HCT116 (cell line): Measurements from ENCODE around the gene CTRB2. TPM values are rescaled to one million over a fixed set of nuclear protein-coding genes. Genes with fewer than 3 reads are reported as not detected.

Source experiments
- ATAC-seq: fragments of 200-7000 bp; cut with Tn5 transposase; 2 replicates; pipeline ENCODE4 v1.9.1; 2020; ENCODE audit warnings: mild to moderate bottlenecking, moderate library complexity
- BruUV-seq: library from RNA; stranded (reverse); fragments of 400-500 nt; replicated peaks from 2 replicates; lab custom pipeline; 2021; lab: Mats Ljungman, UMichigan
- CTCF ChIA-PET: fragments of 300-600 bp; sonication (Branson Sonifier 250); formaldehyde crosslinking; loops from one replicate; lab custom pipeline; 2021; ENCODE audit warnings: antibody characterized with exemption; lab: Charles Lee
- POLR2A ChIA-PET: fragments of 300-600, 350-600 bp; sonication (Branson Sonifier 250); formaldehyde crosslinking; loops from one replicate; lab custom pipeline; 2021; ENCODE audit warnings: antibody characterized with exemption; lab: Charles Lee
- RAD21 ChIA-PET, 2 experiments: fragments of 300-600 bp; sonication (Branson Sonifier 250); formaldehyde crosslinking; loops; one replicate each; lab custom pipeline; 2023; ENCODE audit warnings: low total read pairs in 2 of 2; ENCODE audit not compliant: uncharacterized antibody in 2 of 2, unreplicated experiment in 2 of 2, low non-redundant PET in 1 of 2; lab: Charles Lee
- DNase-seq: peaks from one replicate; pipeline ENCODE4 v3.0.0-alpha.2; 2010; ENCODE audit warnings: low read depth, low spot score
- H2AFZ ChIP-seq: fragments of 200-600 bp; shearing (Covaris generic), sonication (generic); 2 replicates; pipeline ENCODE4 v1.6.1; 2017; ENCODE audit warnings: low read depth, mixed run types, mixed read lengths, antibody characterized with exemption, low read length; ENCODE audit not compliant: poor library complexity, severe bottlenecking
- H3K27ac ChIP-seq: 2 replicates; pipeline ENCODE4 v1.5.1; 2012; ENCODE audit warnings: low read depth, low read length
- H3K27me3 ChIP-seq: fragments of 200-600 bp; sonication (generic); 2 replicates; pipeline ENCODE4 v1.6.1; 2016; ENCODE audit warnings: mixed run types, low read length, mixed read lengths; ENCODE audit not compliant: insufficient read depth
- H3K36me3 ChIP-seq, 2 experiments: fragments of 200-500 bp in 1 of 2; fragments of 200-600 bp in 1 of 2; sonication (Bioruptor generic) in 1 of 2; sonication (generic) in 1 of 2; 2 replicates each; pipeline versions ENCODE4 v1.5.1 to v1.6.1; 2014 to 2016; ENCODE audit warnings: low read length in 2 of 2, inconsistent platforms in 1 of 2, mixed read lengths in 1 of 2, mixed run types in 1 of 2; ENCODE audit not compliant: insufficient read depth in 2 of 2, control insufficient read depth in 1 of 2
- H3K4me1 ChIP-seq, 2 experiments: fragments of 200-600 bp in 1 of 2; sonication (generic) in 1 of 2; 2 replicates each; pipeline versions ENCODE4 v1.5.1 to v1.6.1; 2012 to 2017; ENCODE audit warnings: low read length in 2 of 2, inconsistent platforms in 1 of 2, mild to moderate bottlenecking in 1 of 2, mixed read lengths in 1 of 2, mixed run types in 1 of 2, moderate library complexity in 1 of 2; ENCODE audit not compliant: insufficient read depth in 2 of 2, control insufficient read depth in 1 of 2
- H3K4me2 ChIP-seq: fragments of 200-600 bp; sonication (generic); 2 replicates; pipeline ENCODE4 v1.6.1; 2017; ENCODE audit warnings: mixed run types, low read length, mixed read lengths
- H3K4me3 ChIP-seq, 2 experiments: fragments of 200-600 bp in 1 of 2; sonication (generic) in 1 of 2; replicated peaks in 1 of 2; 2 replicates each; pipeline ENCODE4 v1.5.1; 2011 to 2016; ENCODE audit warnings: low read length in 2 of 2, control low read depth in 1 of 2, low read depth in 1 of 2, mild to moderate bottlenecking in 1 of 2, mixed read lengths in 1 of 2, mixed run types in 1 of 2
- H3K79me2 ChIP-seq: fragments of 200-600 bp; sonication (generic); 2 replicates; pipeline ENCODE4 v1.6.1; 2017; ENCODE audit warnings: mild to moderate bottlenecking, mixed run types, low read length, moderate library complexity, mixed read lengths; ENCODE audit not compliant: insufficient read depth
- H3K9ac ChIP-seq: fragments of 200-600 bp; sonication (generic); 2 replicates; pipeline ENCODE4 v1.6.1; 2016; ENCODE audit warnings: low read length, mixed read lengths
- H3K9me2 ChIP-seq: fragments of 200-600 bp; sonication (generic), shearing (Covaris generic); 2 replicates; pipeline ENCODE4 v1.6.1; 2017; ENCODE audit warnings: mixed run types, mild to moderate bottlenecking, moderate library complexity; ENCODE audit not compliant: insufficient read depth
- H3K9me3 ChIP-seq, 2 experiments: fragments of 200-500 bp in 1 of 2; fragments of 200-600 bp in 1 of 2; sonication (Bioruptor generic) in 1 of 2; sonication (generic) in 1 of 2; 2 replicates each; pipeline ENCODE4 v1.6.1; 2014 to 2017; ENCODE audit warnings: low read length in 2 of 2, mixed read lengths in 2 of 2, inconsistent platforms in 1 of 2, low read depth in 1 of 2, mild to moderate bottlenecking in 1 of 2, mixed run types in 1 of 2, moderate library complexity in 1 of 2; ENCODE audit not compliant: control insufficient read depth in 1 of 2, insufficient read depth in 1 of 2
- H4K20me1 ChIP-seq: fragments of 200-600 bp; sonication (generic), shearing (Covaris generic); 2 replicates; pipeline ENCODE4 v1.6.1; 2017; ENCODE audit warnings: mixed run types, mild to moderate bottlenecking, moderate library complexity; ENCODE audit not compliant: insufficient read depth
- ATF3 ChIP-seq: IDR thresholded peaks from 2 replicates; pipeline ENCODE4 v1.6.1; 2012
- CEBPB ChIP-seq: IDR thresholded peaks from 2 replicates; pipeline ENCODE4 v1.6.1; 2012; ENCODE audit warnings: low read depth
- CTCF ChIP-seq, 3 experiments: fragments of 200-600 bp in 1 of 3; sonication (generic) in 1 of 3; IDR thresholded peaks in 2 of 3; conservative IDR thresholded peaks in 1 of 3; 2 replicates each; pipeline ENCODE4 v1.5.1; 2012 to 2017; ENCODE audit warnings: low read depth in 2 of 3, low read length in 2 of 3, antibody characterized with exemption in 1 of 3, borderline replicate concordance in 1 of 3, control low read depth in 1 of 3, mild to moderate bottlenecking in 1 of 3, mixed read lengths in 1 of 3, mixed run types in 1 of 3, moderate library complexity in 1 of 3; ENCODE audit not compliant: insufficient read depth in 1 of 3
- ELF1 ChIP-seq: IDR thresholded peaks from 2 replicates; pipeline ENCODE4 v1.6.1; 2012; ENCODE audit warnings: low read depth, borderline replicate concordance
- EZH2 ChIP-seq: fragments of 200-600 bp; sonication (generic); IDR thresholded peaks from 2 replicates; pipeline ENCODE4 v1.6.1; 2017; ENCODE audit warnings: antibody characterized with exemption, mixed run types
- EZH2phosphoT487 ChIP-seq: fragments of 200-600 bp; IDR thresholded peaks from 2 replicates; pipeline ENCODE4 v1.6.1; 2018; ENCODE audit warnings: antibody characterized with exemption, borderline replicate concordance
- FOSL1 ChIP-seq: IDR thresholded peaks from 2 replicates; pipeline ENCODE4 v1.6.1; 2012; ENCODE audit warnings: low read depth
- SIN3A ChIP-seq: IDR thresholded peaks from 2 replicates; pipeline ENCODE4 v1.6.1; 2012; ENCODE audit warnings: low read depth
- SRF ChIP-seq: IDR thresholded peaks from 2 replicates; pipeline ENCODE4 v1.6.1; 2012; ENCODE audit warnings: low read depth
- TCF7L2 ChIP-seq: IDR thresholded peaks from 2 replicates; pipeline ENCODE4 v1.7.0; 2011; ENCODE audit warnings: borderline replicate concordance, inconsistent platforms; ENCODE audit not compliant: insufficient read depth, insufficient read length; ENCODE audit errors: extremely low read depth
- intact Hi-C: fragments of 100-400 bp; cut with micrococcal nuclease; formaldehyde crosslinking; loops from 2 replicates; pipeline ENCODE4 v1.10.0; 2022
- total RNA-seq: library from RNA; stranded (reverse); gene quantifications from one replicate; pipeline ENCODE4 v1.2.1, GENCODE V29; 2021; ENCODE audit not compliant: unreplicated experiment

Gene CTRB2
- total RNA-seq, 1 experiment from 2014 or later = 10.0 TPM

GRCh38 chr16:75193730-75194444, 13.1 kb downstream of the CTRB2 start:
- DNase-seq (no peak), ATAC-seq (no peak)
- Histone ChIP-seq H3K4me2 (no peak overlapping the region), H4K20me1 (no peaks in the 10 kb centered on the region), H3K79me2 (no peaks in the 10 kb centered on the region), H3K4me3 (no peak overlapping the region), H3K9ac (no peak overlapping the region), H3K27ac (no peak overlapping the region), H2AFZ (no peak overlapping the region), H3K9me3 (no peaks in the 10 kb centered on the region), H3K4me1 (no peaks in the 10 kb centered on the region), H3K27me3 (no peaks in the 10 kb centered on the region; the same call in 1 of the 2 replicates), H3K36me3 (no peaks in the 10 kb centered on the region), H3K9me2 (no peaks in the 10 kb centered on the region)
- TF ChIP-seq CEBPB (no peak), ATF3 (no peak), SIN3A (no peak), FOSL1 (no peak), TCF7L2 (no peak)
- POLR2A ChIA-PET = no interaction called here
- intact Hi-C loops = no loop called here
- CTCF ChIA-PET = no interaction called here
- no TSS peak for BruUV-seq
- RAD21 ChIA-PET = no interaction called here

DNA sequence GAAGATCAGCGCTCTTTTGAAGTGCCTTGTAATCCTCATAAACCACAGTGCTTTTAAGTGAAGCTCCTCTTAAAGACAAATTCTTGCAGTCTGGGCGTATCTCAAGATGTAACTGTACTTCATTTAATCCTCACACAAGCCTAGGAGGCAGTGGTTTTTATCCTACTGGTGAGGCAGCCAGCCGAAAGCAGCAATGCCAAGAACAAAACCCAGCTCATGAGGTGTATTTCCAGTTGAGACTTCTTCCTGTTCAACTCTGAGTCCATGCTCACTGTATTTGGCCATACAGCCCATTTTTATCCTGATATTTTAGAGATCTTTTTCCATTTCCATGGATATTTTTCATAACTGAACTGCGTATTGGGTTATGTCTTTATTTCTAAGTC, 13.7 kb downstream of the CTRB2 start:
- no peak for DNase-seq
- Histone ChIP-seq H3K36me3 (no peaks in the 10 kb centered on the region), H3K27me3 (no peaks in the 10 kb centered on the region; the same call in 1 of the 2 replicates), H3K4me3 (no peak overlapping the region), H3K4me2 (no peak overlapping the region), H2AFZ (no peak overlapping the region), H3K27ac (no peak overlapping the region), H3K9me2 (no peaks in the 10 kb centered on the region), H3K9me3 (no peaks in the 10 kb centered on the region), H3K79me2 (no peaks in the 10 kb centered on the region), H3K9ac (no peak overlapping the region), H3K4me1 (no peaks in the 10 kb centered on the region), H4K20me1 (no peaks in the 10 kb centered on the region)
- CTCF ChIA-PET = no interaction called here
- no TSS peak for BruUV-seq
- RAD21 ChIA-PET = no interaction called here
- ATAC-seq = no peak
- POLR2A ChIA-PET = no interaction called here
- intact Hi-C loops = no loop called here
- no peak for TF ChIP-seq EZH2
- TF ChIP-seq ATF3 = no peak
- no peak for TF ChIP-seq EZH2phosphoT487
- TF ChIP-seq SRF = no peak
- no peak for TF ChIP-seq CTCF (IDR thresholded peaks at IDR 0.05 in 2 of 3, conservative IDR thresholded peaks at IDR 0.05 in 1 of 3; ENCODE audit: borderline replicate concordance in 1 of 3, insufficient read depth in 1 of 3, low read depth in 2 of 3, low read length in 2 of 3)
- no peak for TF ChIP-seq ELF1
